GM19025 (cell line): ENCODE measurements around the gene GRIN2A.

Experiments
- ATAC-seq: cut with Tn5 transposase; IDR thresholded peaks from one replicate; pipeline ENCODE4 v1.9.1; 2021; ENCODE audit warnings: mild to moderate bottlenecking, low read depth, moderate library complexity; ENCODE audit not compliant: unreplicated experiment

The GRIN2A gene

DNA sequence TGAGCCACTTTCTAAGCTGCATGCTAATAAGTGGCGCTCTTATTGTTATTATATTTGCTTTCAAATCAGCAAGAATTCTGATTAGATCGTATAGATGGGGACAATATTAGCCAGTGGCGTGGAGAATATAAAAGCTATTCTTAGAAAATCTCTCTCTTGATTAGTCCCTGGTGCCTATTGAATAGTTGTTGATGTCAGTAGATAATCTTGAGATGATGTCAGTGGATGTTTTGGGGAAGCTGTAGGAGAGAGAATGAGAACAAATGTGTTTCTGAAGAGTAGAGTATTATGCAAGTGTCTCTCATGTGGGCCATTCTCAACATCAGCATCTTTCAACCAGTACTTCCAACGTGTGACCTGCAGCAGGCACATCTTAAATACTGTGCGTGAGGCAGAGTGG is 445.7 kb downstream of the GRIN2A start:
- ATAC-seq, result no peak

GRCh38 chr16:9723136-9723535 is 459.1 kb downstream of the GRIN2A start:
- ATAC-seq, result no peak

DNA sequence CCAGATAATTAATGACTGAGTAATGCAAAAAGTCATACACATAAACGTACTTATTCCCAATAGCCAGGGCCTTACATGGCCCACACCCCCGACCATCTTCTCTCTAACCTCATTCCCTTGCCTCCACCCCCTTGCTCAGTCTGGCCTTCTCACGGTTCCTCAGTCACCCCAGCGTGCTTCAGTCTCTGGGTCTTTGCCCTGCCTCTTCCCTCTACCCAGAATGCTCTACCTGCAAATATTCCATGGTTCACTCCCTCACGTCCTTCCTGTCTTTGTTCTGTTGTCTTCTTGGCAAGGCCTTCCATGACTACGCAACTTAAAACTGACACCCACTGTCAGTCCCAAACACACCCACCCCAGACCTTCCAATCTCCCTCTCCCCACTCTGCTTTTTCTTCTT is 468.3 kb downstream of the GRIN2A start:
- no peak for ATAC-seq

GRCh38 chr16:9713156-9713555 is 469.1 kb downstream of the GRIN2A start:
- no peak for ATAC-seq

DNA sequence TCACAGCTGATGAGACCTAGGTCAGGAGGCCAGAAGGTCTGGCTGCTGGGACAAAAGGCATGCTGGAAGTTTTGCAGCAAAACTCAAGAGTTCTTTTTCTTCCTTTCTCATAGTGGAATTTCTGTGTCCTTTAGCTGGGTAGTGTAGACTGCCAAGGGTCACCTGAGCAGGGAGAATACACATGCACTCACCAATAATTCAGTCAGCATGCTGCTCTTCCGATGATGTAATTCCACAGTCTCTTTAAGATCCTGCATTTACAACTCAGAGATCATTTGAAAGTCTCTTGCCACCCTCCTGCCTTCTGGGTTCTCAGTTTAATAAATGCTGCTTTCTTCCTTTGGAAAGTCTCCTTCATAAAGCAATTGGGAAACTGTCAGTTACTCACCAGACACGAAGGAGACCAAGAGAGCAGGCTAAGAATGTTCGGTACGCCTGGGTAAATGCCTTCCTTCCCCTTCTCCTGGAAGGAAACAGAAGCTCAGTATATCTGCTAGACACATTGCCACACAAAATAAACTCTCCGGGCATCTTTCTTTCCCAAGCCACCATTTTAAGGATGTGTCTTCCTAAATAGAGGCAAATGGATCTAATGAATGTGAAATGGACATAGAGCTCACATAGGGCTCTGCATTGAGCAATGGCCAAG is 473.1 kb downstream of the GRIN2A start:
- ATAC-seq, result no peak

DNA sequence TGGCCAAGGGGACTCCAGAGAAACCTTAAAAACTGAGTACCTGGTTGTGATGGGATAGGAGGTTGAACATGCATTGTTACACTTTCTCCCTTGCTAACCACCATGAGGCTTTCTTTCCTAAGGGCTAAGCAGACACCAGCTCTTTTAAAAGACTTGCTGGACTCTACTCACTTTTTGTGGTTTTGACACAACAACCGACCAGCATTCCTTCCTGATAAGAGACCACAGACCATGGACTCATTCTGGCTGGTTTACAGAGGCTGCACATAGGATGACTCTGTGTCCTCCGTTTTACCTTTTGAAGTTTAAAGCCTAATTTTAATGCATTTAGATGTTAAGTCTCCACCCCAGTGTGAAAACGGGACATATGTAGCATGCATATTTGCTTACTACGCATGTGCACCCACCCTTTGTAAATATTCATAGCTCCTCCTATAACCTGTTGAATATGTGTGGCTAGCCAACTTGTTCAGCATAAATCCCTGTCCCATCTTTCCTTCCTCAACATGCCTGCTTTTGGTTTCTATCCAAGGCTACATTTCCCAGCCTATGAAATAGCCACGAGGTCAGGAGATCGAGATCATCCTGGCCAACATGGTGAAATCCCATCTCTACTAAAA is 475.9 kb downstream of the GRIN2A start:
- ATAC-seq, result no peak

GRCh38 chr16:9703731-9704130 is 478.5 kb downstream of the GRIN2A start:
- ATAC-seq, result no peak
